ENCODE measurements around the gene KCTD20. TPM values are rescaled to one million over a fixed set of nuclear protein-coding genes. Genes with fewer than 3 reads are reported as not detected.
"Not testable (repeated sequence)": the region's sequence is repeated elsewhere in the genome, so short reads cannot be mapped to it uniquely, and the experiment has no call there.

The KCTD20 gene
- polyA plus RNA-seq: 10 to 100 TPM; 41.1 to 50.5 (median 47.5) TPM

DNA sequence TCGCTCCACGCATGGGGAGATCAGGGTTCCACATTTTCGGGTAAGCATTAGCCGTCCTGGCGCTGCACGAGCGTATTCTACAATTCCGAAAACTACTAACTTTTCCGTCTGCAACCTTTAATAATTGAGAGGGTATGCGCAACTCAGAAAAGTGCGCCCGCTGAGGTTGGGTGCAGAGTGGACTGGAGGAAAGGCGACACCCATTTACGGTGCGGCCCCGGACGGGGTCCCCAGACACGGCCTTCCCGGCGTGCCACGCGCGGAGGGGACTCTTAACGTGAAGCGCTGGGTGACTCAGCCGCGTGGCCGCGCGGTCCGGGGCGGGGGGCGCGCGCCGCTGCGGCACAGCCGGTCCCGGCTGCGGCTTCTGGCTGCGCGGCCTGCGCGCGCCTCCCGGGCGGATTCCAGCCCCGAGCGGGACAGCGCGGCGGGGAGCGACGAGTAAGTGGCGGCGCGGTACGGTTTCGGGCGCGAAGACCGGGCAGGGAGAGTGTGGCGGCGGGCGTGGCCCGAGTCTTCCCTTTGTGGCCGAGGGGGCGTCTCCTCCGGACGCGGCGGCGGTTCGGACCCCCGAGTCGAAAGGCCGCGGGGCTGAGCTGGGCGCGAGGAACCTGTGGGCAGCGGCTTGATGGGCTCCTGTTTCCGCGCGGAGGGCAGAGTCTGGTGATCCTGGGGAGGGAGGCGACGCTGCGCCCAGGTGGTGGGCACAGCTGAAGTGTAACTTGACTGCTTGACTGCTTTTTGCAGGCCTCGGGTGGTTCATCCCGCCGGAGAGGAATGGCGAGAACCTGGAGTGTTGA, at the start of gene KCTD20, which contains the start of gene PXT1:
Gene KCTD20 (plus strand): TSS at position 330 of the 800 bp plus-strand sequence. CDS start 27,098 bp downstream, outside the sequence.
Gene PXT1 (minus strand): TSS at position 184 of the 800 bp plus-strand sequence. CDS start 16,772 bp downstream, outside the sequence.
- Mint-ChIP-seq H3K27me3 (ENCODE audit: low read depth in 3 of 3) (peaks cover 7 to 14% (median 8%) of the 10 kb centered on the region in 3 donors), H3K4me1 (peaks cover 42 to 50% of the 10 kb centered on the region in 2 donors), H3K4me3 (peak within 1 kb of the TSS; percentile 93 to 98 (median 97)), H3K27ac (peak within 1 kb of the TSS; percentile 91 to 98 (median 98)), H3K36me3 (no peaks in the 10 kb centered on the region), H3K9me3 (no peaks in the 10 kb centered on the region)
- DNase-seq: peak; percentile 87 to 88 (median 88)

DNA sequence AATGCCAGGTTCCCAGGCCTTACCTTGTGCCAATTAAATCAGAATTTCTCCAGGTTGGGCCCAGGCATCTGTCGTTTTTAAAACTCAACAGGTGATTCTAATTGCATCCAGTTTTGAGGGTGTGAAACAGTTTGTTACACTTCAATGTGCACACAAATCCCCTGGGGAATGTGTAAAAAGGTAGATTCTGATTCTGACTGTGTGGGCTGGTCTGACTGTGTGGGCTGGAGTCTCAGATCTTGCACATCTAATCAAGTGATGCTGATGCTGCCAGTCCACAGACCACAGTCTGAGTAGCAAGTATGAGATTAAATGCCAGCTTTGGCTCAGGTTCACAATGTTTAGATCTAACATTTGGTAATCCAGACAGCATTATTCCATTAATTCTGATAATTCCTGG, 42.8 kb upstream of the KCTD20 start:
- H3K27me3 Mint-ChIP-seq (ENCODE audit: low read depth in 3 of 3): peaks cover 0 to 5% (median 1%) of the 10 kb centered on the region in 3 donors
- no peaks in the 10 kb centered on the region for H3K36me3 Mint-ChIP-seq
- H3K4me1 Mint-ChIP-seq: no peaks in the 10 kb centered on the region
- H3K9me3 Mint-ChIP-seq: no peaks in the 10 kb centered on the region
- no peak overlapping the region for H3K4me3 Mint-ChIP-seq
- H3K27ac Mint-ChIP-seq: no peak overlapping the region
- no peak for DNase-seq

DNA sequence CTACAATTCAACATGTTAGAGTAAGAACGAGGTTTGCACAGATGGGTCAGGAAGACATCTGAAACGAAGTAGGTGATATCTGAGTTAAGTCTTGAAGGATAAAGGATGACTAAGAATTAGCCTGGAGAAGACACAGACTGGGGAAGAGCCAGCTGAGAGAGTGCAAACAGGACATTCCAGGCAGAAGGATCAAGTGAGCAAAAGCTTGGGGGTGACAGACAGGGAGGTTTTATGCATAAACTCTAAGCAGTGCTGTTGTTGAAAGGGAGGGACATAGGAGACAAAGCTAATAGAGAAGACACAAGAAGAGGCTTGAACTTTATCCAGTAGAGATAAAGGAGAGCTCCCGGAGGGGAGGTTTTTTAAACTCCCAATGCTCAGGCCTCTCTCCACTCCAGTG, 40.3 kb upstream of the KCTD20 start:
- no peak overlapping the region for H3K4me3 Mint-ChIP-seq
- no peaks in the 10 kb centered on the region for H3K4me1 Mint-ChIP-seq
- peaks cover 0 to 6% (median 2%) of the 10 kb centered on the region in 3 donors for H3K27me3 Mint-ChIP-seq (ENCODE audit: low read depth in 3 of 3)
- no peak for DNase-seq
- no peaks in the 10 kb centered on the region for H3K36me3 Mint-ChIP-seq
- no peaks in the 10 kb centered on the region for H3K9me3 Mint-ChIP-seq
- no peak overlapping the region for H3K27ac Mint-ChIP-seq

- Mint-ChIP-seq H3K27ac (no peak overlapping the region), H3K4me3 (no peak overlapping the region), H3K9me3 (no peaks in the 10 kb centered on the region), H3K36me3 (no peaks in the 10 kb centered on the region), H3K4me1 (no peaks in the 10 kb centered on the region), H3K27me3 (ENCODE audit: low read depth in 3 of 3) (peaks cover 0 to 6% (median 5%) of the 10 kb centered on the region in 3 donors)
- no peak for DNase-seq
These were observed 38.6 kb upstream of the KCTD20 start for GRCh38 chr6:36404164-36404563.

GRCh38 chr6:36409718-36410117, 33.1 kb upstream of the KCTD20 start:
- peaks cover 0 to 11% (median 3%) of the 10 kb centered on the region in 6 donors for H3K9me3 Mint-ChIP-seq
- H3K27me3 Mint-ChIP-seq (ENCODE audit: low read depth in 3 of 3); H3K4me1 Mint-ChIP-seq; H3K4me3 Mint-ChIP-seq; H3K36me3 Mint-ChIP-seq; DNase-seq: not testable (repeated sequence)
- H3K27ac Mint-ChIP-seq: peak overlapping the region in 2 of 6 donors; percentile 30 to 40

DNA sequence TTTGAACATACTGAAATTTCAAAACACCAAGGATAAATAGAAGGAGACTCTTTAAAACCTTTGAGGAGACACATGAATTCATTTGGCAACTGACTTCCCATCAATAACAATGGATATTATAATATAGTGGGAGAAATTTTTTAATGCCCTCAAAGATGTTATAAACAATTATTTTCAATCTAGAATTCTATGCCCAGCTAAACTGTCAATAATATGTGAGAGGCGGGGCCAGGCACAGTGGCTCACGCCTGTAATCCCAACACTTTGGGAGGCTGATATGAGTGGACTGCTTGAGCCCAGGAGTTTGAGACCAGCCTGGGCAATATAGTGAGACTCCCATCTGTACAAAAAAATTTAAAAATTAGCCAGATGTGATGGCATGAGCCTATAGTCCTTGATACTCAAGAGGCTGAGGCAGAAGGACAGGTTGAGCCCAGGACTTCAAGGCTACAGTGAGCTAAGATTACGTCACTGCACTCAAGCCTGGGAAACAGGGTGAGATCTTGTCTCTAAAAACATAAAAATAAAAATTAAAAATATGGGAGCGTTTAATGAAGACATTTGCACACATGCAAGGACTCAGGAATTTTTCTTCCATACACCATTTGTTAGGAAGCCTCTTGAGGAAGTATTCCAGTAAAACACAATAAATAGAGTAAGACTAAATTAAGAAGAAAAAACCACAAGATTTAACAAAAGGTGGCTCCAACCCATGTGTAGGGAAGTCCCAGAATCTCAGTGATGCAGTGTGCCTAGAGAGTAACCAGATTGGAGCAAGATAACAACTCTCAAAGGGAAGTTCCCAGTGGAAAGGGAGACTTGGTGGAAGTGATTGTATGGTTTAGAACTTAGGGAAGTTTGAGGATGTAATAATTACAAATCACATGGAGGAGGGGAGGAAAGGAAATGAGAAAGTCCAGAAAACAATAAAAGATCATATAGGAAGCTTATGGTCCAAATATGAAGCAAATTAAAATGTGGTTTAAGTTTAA, 29.0 kb upstream of the KCTD20 start:
- peaks cover 0 to 4% (median 0%) of the 10 kb centered on the region in 3 donors for H3K36me3 Mint-ChIP-seq
- H3K9me3 Mint-ChIP-seq: peaks cover 0 to 11% (median 3%) of the 10 kb centered on the region in 6 donors
- H3K27me3 Mint-ChIP-seq (ENCODE audit: low read depth in 3 of 3): peaks cover 0 to 7% (median 6%) of the 10 kb centered on the region in 3 donors
- no peaks in the 10 kb centered on the region for H3K4me1 Mint-ChIP-seq
- H3K27ac Mint-ChIP-seq: no peak overlapping the region
- DNase-seq: no peak
- no peak overlapping the region for H3K4me3 Mint-ChIP-seq

GRCh38 chr6:36414481-36414880, 28.3 kb upstream of the KCTD20 start:
- no peak for DNase-seq
- Mint-ChIP-seq H3K4me1 (no peaks in the 10 kb centered on the region), H3K27ac (no peak overlapping the region), H3K27me3 (ENCODE audit: low read depth in 3 of 3) (peaks cover 0 to 6% (median 4%) of the 10 kb centered on the region in 3 donors), H3K9me3 (peaks cover 0 to 11% (median 3%) of the 10 kb centered on the region in 6 donors), H3K4me3 (no peak overlapping the region), H3K36me3 (peaks cover 0 to 4% (median 0%) of the 10 kb centered on the region in 3 donors)

GRCh38 chr6:36418558-36418957, 24.2 kb upstream of the KCTD20 start:
- Mint-ChIP-seq H3K9me3 (peaks cover 0 to under 1% (median 0%) of the 10 kb centered on the region in 6 donors), H3K36me3 (no peaks in the 10 kb centered on the region), H3K27ac (no peak overlapping the region), H3K4me1 (peaks cover 11 to 13% of the 10 kb centered on the region in 2 donors), H3K4me3 (no peak overlapping the region), H3K27me3 (ENCODE audit: low read depth in 3 of 3) (peaks cover 2 to 12% (median 5%) of the 10 kb centered on the region in 3 donors)
- no peak for DNase-seq

DNA sequence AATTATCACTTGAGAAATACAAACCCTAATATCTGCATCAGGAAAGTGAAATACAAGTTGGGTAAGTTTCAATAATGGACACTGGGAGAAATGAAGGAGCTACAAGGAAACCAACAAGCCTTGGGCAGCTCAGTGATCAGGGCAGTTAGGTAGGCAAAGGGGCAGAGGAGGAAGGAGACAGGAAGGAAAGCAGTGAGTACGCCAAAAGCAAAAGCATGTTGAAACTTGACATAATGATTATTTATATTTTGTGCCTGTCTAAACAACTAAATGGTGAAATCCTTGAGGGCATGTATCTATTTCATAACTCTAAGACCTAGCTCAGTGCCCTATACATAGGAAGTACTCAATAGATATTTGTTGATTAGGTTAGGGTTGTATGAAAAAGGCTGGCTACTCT, 23.5 kb upstream of the KCTD20 start:
- Mint-ChIP-seq H3K4me3 (no peak overlapping the region), H3K27me3 (ENCODE audit: low read depth in 3 of 3) (peaks cover 2 to 8% (median 5%) of the 10 kb centered on the region in 3 donors), H3K36me3 (no peaks in the 10 kb centered on the region), H3K27ac (no peak overlapping the region), H3K9me3 (no peaks in the 10 kb centered on the region), H3K4me1 (peaks cover 15 to 18% of the 10 kb centered on the region in 2 donors)
- DNase-seq: no peak

DNA sequence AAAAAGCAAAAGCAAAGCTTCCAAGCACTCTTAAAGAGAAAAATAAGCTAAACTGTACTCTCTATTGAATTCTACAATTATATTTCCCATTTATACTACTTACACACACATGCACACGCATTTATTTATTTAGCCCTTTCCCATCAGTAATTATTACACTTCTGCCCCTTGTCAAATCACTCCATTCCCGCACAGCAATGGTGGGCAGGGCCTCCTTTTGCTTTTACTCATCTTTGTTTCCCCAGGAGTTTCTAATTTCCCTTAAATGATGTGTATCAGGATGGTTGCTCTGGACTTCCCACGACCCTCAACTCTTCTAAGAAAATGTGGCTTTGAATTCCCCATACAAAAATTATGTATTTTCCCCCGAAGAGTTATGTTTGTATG, 20.1 kb upstream of the KCTD20 start:
- no peak for DNase-seq
- Mint-ChIP-seq H3K9me3 (no peaks in the 10 kb centered on the region), H3K4me1 (peaks cover 17 to 18% of the 10 kb centered on the region in 2 donors), H3K4me3 (peak overlapping the region; percentile 92 to 97 (median 95)), H3K27me3 (ENCODE audit: low read depth in 3 of 3) (peaks cover 2 to 8% (median 5%) of the 10 kb centered on the region in 3 donors), H3K36me3 (no peaks in the 10 kb centered on the region), H3K27ac (peak overlapping the region; percentile 88 to 95 (median 95))

DNA sequence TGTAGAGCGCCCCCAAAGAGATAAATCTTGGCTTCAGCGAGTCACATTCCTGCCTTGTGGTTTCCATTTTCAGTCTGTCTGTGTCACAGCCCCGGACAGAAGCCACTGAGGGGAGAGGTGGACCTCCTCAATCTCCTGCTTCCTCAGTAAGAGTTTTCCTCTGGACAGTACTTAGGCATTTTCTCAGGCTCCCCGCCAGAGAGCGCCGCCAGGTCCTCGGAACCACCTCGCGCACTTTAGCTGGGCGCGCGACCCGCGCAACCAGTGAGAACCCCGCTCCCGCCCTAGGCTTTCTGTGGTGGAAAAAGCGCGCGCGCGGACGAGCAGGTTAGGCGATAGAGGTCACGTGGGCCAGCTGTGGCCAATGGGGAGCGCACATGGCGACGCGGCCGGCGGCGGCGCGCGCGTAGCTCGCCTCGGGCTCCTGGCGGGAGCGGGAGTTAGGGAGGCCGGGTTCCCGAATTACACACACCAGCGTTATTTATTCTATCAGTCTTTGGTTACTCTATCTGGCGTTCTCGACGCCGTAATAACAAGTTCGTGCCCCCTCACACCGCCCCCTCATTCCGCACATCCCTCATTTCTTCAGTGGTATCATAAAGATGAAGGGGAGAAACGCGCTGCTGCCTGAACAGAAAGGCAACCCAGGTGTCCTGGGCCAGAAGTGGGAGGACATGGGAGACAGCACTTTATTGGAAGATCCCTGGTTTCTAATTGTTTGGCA, 19.5 kb upstream of the KCTD20 start:
- Mint-ChIP-seq H3K4me1 (peaks cover 17 to 18% of the 10 kb centered on the region in 2 donors), H3K27me3 (ENCODE audit: low read depth in 3 of 3) (peaks cover 2 to 8% (median 5%) of the 10 kb centered on the region in 3 donors), H3K4me3 (peak overlapping the region; percentile 92 to 97 (median 95)), H3K36me3 (no peaks in the 10 kb centered on the region), H3K9me3 (no peaks in the 10 kb centered on the region), H3K27ac (peak overlapping the region; percentile 88 to 95 (median 95))
- DNase-seq: peak; percentile 97

DNA sequence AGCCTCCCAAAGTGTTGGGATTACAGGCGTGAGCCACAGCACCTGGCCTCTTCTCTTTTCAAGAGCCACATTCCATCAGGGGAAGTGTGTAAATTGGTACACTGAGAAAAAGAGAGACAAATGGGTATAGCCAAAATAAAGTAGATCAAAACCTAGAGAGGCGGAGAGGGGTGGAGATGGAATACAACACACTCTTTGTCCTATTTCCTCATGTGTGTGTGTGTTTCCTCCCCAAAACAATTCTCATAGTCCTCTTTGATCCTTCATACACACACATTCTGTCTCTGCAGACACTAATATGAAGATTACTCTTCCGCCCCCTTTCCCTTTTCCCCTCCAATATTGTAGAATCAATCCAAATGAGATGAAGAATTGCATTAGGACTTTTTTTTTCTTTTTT, 16.2 kb upstream of the KCTD20 start:
- no peak for DNase-seq
- H3K4me3 Mint-ChIP-seq: no peak overlapping the region
- H3K4me1 Mint-ChIP-seq: peaks cover 17 to 18% of the 10 kb centered on the region in 2 donors
- peaks cover 4 to 8% (median 5%) of the 10 kb centered on the region in 3 donors for H3K27me3 Mint-ChIP-seq (ENCODE audit: low read depth in 3 of 3)
- no peaks in the 10 kb centered on the region for H3K9me3 Mint-ChIP-seq
- no peak overlapping the region for H3K27ac Mint-ChIP-seq
- H3K36me3 Mint-ChIP-seq: no peaks in the 10 kb centered on the region

- H3K27me3 Mint-ChIP-seq (ENCODE audit: low read depth in 3 of 3): peaks cover 0 to 3% (median 2%) of the 10 kb centered on the region in 3 donors
- peaks cover 1 to 2% of the 10 kb centered on the region in 2 donors for H3K4me1 Mint-ChIP-seq
- H3K9me3 Mint-ChIP-seq: no peaks in the 10 kb centered on the region
- no peak overlapping the region for H3K4me3 Mint-ChIP-seq
- DNase-seq: no peak
- no peak overlapping the region for H3K27ac Mint-ChIP-seq
- H3K36me3 Mint-ChIP-seq: no peaks in the 10 kb centered on the region
These were observed 13.9 kb upstream of the KCTD20 start for GRCh38 chr6:36428911-36429310.

Data from immature natural killer cell (primary cell).